Measurements from ENCODE around the gene NPLOC4.
"Not testable (repeated sequence)": the region's sequence is repeated elsewhere in the genome, so short reads cannot be mapped to it uniquely, and the experiment has no call there.

Gene NPLOC4
- total RNA-seq = 152 to 214 (median 166) reads per million in 4 experiments

GRCh38 chr17:81636505-81637288, at the start of gene NPLOC4, which contains the start of gene TSPAN10:
NPLOC4 (minus strand) TSS chr17:81637112; CDS start chr17:81636930, 182 bp downstream.
TSPAN10 (plus strand) TSS chr17:81637196; CDS start chr17:81642413, 5,217 bp downstream.
- DNase-seq = peak; percentile 74

- DNase-seq = no peak
These were observed 49.7 kb upstream of the NPLOC4 start for GRCh38 chr17:81686614-81687013.

GRCh38 chr17:81685108-81685507, 48.2 kb upstream of the NPLOC4 start:
- no peak for DNase-seq

GRCh38 chr17:81684442-81684911, 47.6 kb upstream of the NPLOC4 start:
- no peak for DNase-seq

GRCh38 chr17:81683584-81684441, 46.9 kb upstream of the NPLOC4 start, which contains the start of the genes ARL16 and HGS:
ARL16 (minus strand) TSS chr17:81683797; CDS start chr17:81683753, 44 bp downstream.
HGS (plus strand) TSS chr17:81684011; CDS start chr17:81684067, 56 bp downstream.
- peak; percentile 97 for DNase-seq

GRCh38 chr17:81683208-81683583, 46.3 kb upstream of the NPLOC4 start:
- no peak for DNase-seq

- DNase-seq = no peak
These were observed 45.8 kb upstream of the NPLOC4 start for GRCh38 chr17:81682565-81683207.

GRCh38 chr17:81681672-81682071, 44.8 kb upstream of the NPLOC4 start:
- no peak for DNase-seq

- DNase-seq = no peak
These were observed 43.2 kb upstream of the NPLOC4 start for GRCh38 chr17:81680150-81680549.

- no peak for DNase-seq
These were observed 40.0 kb upstream of the NPLOC4 start for GRCh38 chr17:81676906-81677305.

GRCh38 chr17:81675515-81676221, 38.8 kb upstream of the NPLOC4 start:
- DNase-seq = not testable (repeated sequence)

GRCh38 chr17:81673561-81674258, 36.8 kb upstream of the NPLOC4 start:
- no peak for DNase-seq

- DNase-seq = no peak
These were observed 36.0 kb upstream of the NPLOC4 start for GRCh38 chr17:81672954-81673353.

GRCh38 chr17:81672504-81672903, 35.6 kb upstream of the NPLOC4 start:
- DNase-seq = no peak

GRCh38 chr17:81667754-81668153, 30.8 kb upstream of the NPLOC4 start:
- DNase-seq = no peak

- DNase-seq = peak; percentile 84
These were observed 29.7 kb upstream of the NPLOC4 start, which contains the start of the genes CCDC137 and OXLD1 for GRCh38 chr17:81666342-81667191. CCDC137 (plus strand) TSS chr17:81666737; CDS start chr17:81666767, 30 bp downstream. OXLD1 (minus strand) TSS chr17:81666605; CDS start chr17:81666577, 28 bp downstream.

GRCh38 chr17:81666092-81666341, 29.1 kb upstream of the NPLOC4 start:
- DNase-seq = no peak

- no peak for DNase-seq
These were observed 28.5 kb upstream of the NPLOC4 start for GRCh38 chr17:81665205-81666091.

GRCh38 chr17:81664051-81664470, 27.1 kb upstream of the NPLOC4 start:
- DNase-seq = no peak

Measured in effector CD8-positive, alpha-beta T cell (primary cell).